ENCODE measurements around the gene SLC16A7.

SLC16A7 gene

GRCh38 chr12:59620326-59620725 is 24.5 kb downstream of the SLC16A7 start:
- no peak overlapping the region for H3K4me3 ChIP-seq (ENCODE audit: low read depth, low read length)
- DNase-seq (ENCODE audit: low read depth), result no peak
- no peak for TF ChIP-seq CTCF (IDR thresholded peaks at IDR 0.05; ENCODE audit: low read depth, low read length, missing control alignments)

- TF ChIP-seq CTCF (IDR thresholded peaks at IDR 0.05; ENCODE audit: low read depth, low read length, missing control alignments), result no peak
- no peak overlapping the region for H3K4me3 ChIP-seq (ENCODE audit: low read depth, low read length)
- no peak for DNase-seq (ENCODE audit: low read depth)
Measured at GRCh38 chr12:59624732-59625460, 29.1 kb downstream of the SLC16A7 start.

GRCh38 chr12:59626382-59626781 is 30.6 kb downstream of the SLC16A7 start:
- DNase-seq (ENCODE audit: low read depth), result no peak
- no peak for TF ChIP-seq CTCF (IDR thresholded peaks at IDR 0.05; ENCODE audit: low read depth, low read length, missing control alignments)
- H3K4me3 ChIP-seq (ENCODE audit: low read depth, low read length), result no peak overlapping the region

- no peak for TF ChIP-seq CTCF (IDR thresholded peaks at IDR 0.05; ENCODE audit: low read depth, low read length, missing control alignments)
- H3K4me3 ChIP-seq (ENCODE audit: low read depth, low read length), result no peak overlapping the region
- no peak for DNase-seq (ENCODE audit: low read depth)
Measured at GRCh38 chr12:59627582-59627981, 31.8 kb downstream of the SLC16A7 start.

- TF ChIP-seq CTCF (IDR thresholded peaks at IDR 0.05; ENCODE audit: low read depth, low read length, missing control alignments), result no peak
- no peak for DNase-seq (ENCODE audit: low read depth)
- H3K4me3 ChIP-seq (ENCODE audit: low read depth, low read length), result no peak overlapping the region
Measured at GRCh38 chr12:59629890-59630289, 34.1 kb downstream of the SLC16A7 start.

- no peak overlapping the region for H3K4me3 ChIP-seq (ENCODE audit: low read depth, low read length)
- no peak for DNase-seq (ENCODE audit: low read depth)
- TF ChIP-seq CTCF (IDR thresholded peaks at IDR 0.05; ENCODE audit: low read depth, low read length, missing control alignments), result no peak
Measured at GRCh38 chr12:59632408-59632807, 36.6 kb downstream of the SLC16A7 start.

GRCh38 chr12:59634254-59634653 is 38.4 kb downstream of the SLC16A7 start:
- TF ChIP-seq CTCF (IDR thresholded peaks at IDR 0.05; ENCODE audit: low read depth, low read length, missing control alignments), result no peak
- DNase-seq (ENCODE audit: low read depth), result no peak
- no peak overlapping the region for H3K4me3 ChIP-seq (ENCODE audit: low read depth, low read length)

All from GM12864 (cell line).